Endodermal cell (in vitro differentiated cells): ENCODE measurements around the gene CAMKK2. TPM values are rescaled to one million over a fixed set of nuclear protein-coding genes. Genes with fewer than 3 reads are reported as not detected.

Source experiments
- DNase-seq: peaks from one replicate; pipeline ENCODE4 v3.0.0-alpha.2; 2017
- H3K27ac ChIP-seq: 2 replicates; pipeline ENCODE4 v1.5.1; 2013; ENCODE audit warnings: mild to moderate bottlenecking, low read depth, low read length, moderate library complexity
- H3K27me3 ChIP-seq: 2 replicates; pipeline ENCODE4 v1.6.1; 2013; ENCODE audit warnings: mild to moderate bottlenecking, low read length, moderate library complexity; ENCODE audit not compliant: insufficient read depth, control insufficient read depth, poor library complexity, severe bottlenecking
- H3K36me3 ChIP-seq: 2 replicates; pipeline ENCODE4 v1.7.0; 2013; ENCODE audit warnings: mild to moderate bottlenecking, low read length, moderate library complexity; ENCODE audit not compliant: control insufficient read depth, insufficient read depth
- H3K4me1 ChIP-seq: one replicate; pipeline ENCODE4 v1.7.0; 2013; ENCODE audit warnings: low read length; ENCODE audit not compliant: control insufficient read depth, insufficient read depth
- H3K4me3 ChIP-seq: 2 replicates; pipeline ENCODE4 v1.5.1; 2013; ENCODE audit warnings: mild to moderate bottlenecking, low read length, moderate library complexity
- H3K9ac ChIP-seq: 2 replicates; pipeline ENCODE4 v1.6.1; 2013; ENCODE audit warnings: mild to moderate bottlenecking, low read length, moderate library complexity; ENCODE audit not compliant: poor library complexity, severe bottlenecking; ENCODE audit errors: extremely low read depth
- H3K9me3 ChIP-seq: 2 replicates; pipeline ENCODE4 v1.6.1; 2013; ENCODE audit warnings: mild to moderate bottlenecking, low read length, moderate library complexity; ENCODE audit not compliant: control insufficient read depth
- H3K27ac Mint-ChIP-seq: 2 replicates; pipeline ENCODE4 v1.8.0; 2020; ENCODE audit warnings: mixed read lengths
- H3K27me3 Mint-ChIP-seq: 2 replicates; pipeline ENCODE4 v1.8.0; 2021; ENCODE audit warnings: mild to moderate bottlenecking, mixed read lengths; ENCODE audit not compliant: insufficient read depth
- H3K36me3 Mint-ChIP-seq: 2 replicates; pipeline ENCODE4 v1.8.0; 2020; ENCODE audit warnings: low read depth, mixed read lengths
- H3K4me1 Mint-ChIP-seq: 2 replicates; pipeline ENCODE4 v1.8.0; 2020; ENCODE audit warnings: mixed read lengths
- H3K4me3 Mint-ChIP-seq: 2 replicates; pipeline ENCODE4 v1.8.0; 2020; ENCODE audit warnings: mild to moderate bottlenecking, moderate library complexity, mixed read lengths
- H3K9me3 Mint-ChIP-seq: 2 replicates; pipeline ENCODE4 v1.8.0; 2020; ENCODE audit warnings: mild to moderate bottlenecking, mixed read lengths
- WGBS, 2 experiments: methylation state at CpG; one replicate each; pipeline versions ENCODE4 v1.1.5 to v1.1.7; 2013; ENCODE audit warnings: missing lambda C conversion rate in 2 of 2, mixed read lengths in 1 of 2; ENCODE audit not compliant: insufficient coverage in 1 of 2, insufficient read length in 1 of 2; 5-methylcytosine and 5-hydroxymethylcytosine counted together
- total RNA-seq, 2 donors: library from RNA; stranded (reverse); fragmentation: NEBNext Ultra II Directional in 1 of 2; extraction: Animal tissue kit (Norgen Biotek cat#: 25700) in 1 of 2; gene quantifications; 2 replicates in 1 of 2; 3 replicates in 1 of 2; pipeline ENCODE4 v1.2.1, GENCODE V29; 2021
- TF ChIP-seq, protein P1 (sequence below): fragments of 200-600 bp; sonication (generic); conservative IDR thresholded peaks from 2 replicates; pipeline ENCODE4 v1.5.0; 2021; ENCODE audit warnings: antibody characterized with exemption, mild to moderate bottlenecking

Gene CAMKK2
- total RNA-seq, 2 donors from 2014 or later = 95.8 to 113 TPM

DNA sequence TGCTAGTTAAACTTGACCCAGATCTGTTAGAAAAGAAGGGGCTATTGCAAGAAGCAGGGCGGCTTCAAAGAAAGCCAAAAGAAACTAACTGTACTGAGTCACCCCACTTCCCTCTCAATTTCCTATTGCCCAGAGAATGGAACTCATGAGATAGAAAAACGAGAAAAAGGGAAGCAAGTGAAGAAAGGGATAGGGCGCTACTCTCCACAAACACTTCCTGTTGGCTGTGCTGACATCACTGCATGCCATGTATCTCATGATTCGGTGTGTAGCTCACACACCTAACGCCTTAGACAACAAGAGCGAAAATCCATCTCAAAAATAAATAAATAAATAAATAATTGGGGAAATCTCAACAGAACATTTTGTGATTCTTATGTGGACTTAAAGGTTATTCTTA is 99.6 kb downstream of the CAMKK2 start:
- no peak overlapping the region for H3K9ac ChIP-seq
- H3K4me3 ChIP-seq = no peak overlapping the region
- no peak for DNase-seq
- no peak overlapping the region for H3K27ac Mint-ChIP-seq
- H3K9me3 ChIP-seq = no peaks in the 10 kb centered on the region
- no peaks in the 10 kb centered on the region for H3K36me3 ChIP-seq
- H3K27me3 Mint-ChIP-seq = no peaks in the 10 kb centered on the region
- H3K4me1 Mint-ChIP-seq = no peaks in the 10 kb centered on the region
- no peak overlapping the region for H3K4me3 Mint-ChIP-seq
- no peaks in the 10 kb centered on the region for H3K27me3 ChIP-seq
- no peaks in the 10 kb centered on the region for H3K9me3 Mint-ChIP-seq
- TF ChIP-seq, protein P1, sequence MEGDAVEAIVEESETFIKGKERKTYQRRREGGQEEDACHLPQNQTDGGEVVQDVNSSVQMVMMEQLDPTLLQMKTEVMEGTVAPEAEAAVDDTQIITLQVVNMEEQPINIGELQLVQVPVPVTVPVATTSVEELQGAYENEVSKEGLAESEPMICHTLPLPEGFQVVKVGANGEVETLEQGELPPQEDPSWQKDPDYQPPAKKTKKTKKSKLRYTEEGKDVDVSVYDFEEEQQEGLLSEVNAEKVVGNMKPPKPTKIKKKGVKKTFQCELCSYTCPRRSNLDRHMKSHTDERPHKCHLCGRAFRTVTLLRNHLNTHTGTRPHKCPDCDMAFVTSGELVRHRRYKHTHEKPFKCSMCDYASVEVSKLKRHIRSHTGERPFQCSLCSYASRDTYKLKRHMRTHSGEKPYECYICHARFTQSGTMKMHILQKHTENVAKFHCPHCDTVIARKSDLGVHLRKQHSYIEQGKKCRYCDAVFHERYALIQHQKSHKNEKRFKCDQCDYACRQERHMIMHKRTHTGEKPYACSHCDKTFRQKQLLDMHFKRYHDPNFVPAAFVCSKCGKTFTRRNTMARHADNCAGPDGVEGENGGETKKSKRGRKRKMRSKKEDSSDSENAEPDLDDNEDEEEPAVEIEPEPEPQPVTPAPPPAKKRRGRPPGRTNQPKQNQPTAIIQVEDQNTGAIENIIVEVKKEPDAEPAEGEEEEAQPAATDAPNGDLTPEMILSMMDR = no peak
- WGBS, 2 experiments = 50 to 79% methylated on average over 1 to 4 of the region's 6 CpGs
- no peak overlapping the region for H3K27ac ChIP-seq
- H3K4me1 ChIP-seq = no peaks in the 10 kb centered on the region
- no peaks in the 10 kb centered on the region for H3K36me3 Mint-ChIP-seq

DNA sequence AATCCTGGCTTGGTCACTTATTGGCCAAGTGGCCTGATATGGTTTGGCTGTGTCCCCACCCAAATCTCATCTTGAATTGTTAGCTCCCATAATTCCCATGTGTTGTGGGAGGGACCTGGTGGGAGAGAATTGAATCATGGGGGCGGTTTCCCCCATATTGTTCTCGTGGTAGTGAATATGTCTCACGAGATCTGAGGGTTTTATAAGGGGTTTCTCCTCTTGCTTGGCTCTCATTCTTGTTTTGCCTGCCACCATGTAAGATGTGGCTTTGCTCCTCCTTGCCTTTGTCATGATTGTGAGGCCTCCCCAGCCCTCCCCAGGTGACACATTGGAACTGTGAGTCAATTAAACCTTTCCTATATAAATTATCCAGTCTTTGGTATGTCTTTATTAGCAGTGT is 105.4 kb downstream of the CAMKK2 start:
- H3K27me3 ChIP-seq = no peaks in the 10 kb centered on the region
- no peak overlapping the region for H3K9ac ChIP-seq
- Mint-ChIP-seq H3K4me3 (no peak overlapping the region), H3K27me3 (peaks cover 2% of the 10 kb centered on the region), H3K4me1 (no peaks in the 10 kb centered on the region), H3K9me3 (no peaks in the 10 kb centered on the region), H3K36me3 (no peaks in the 10 kb centered on the region), H3K27ac (no peak overlapping the region)
- H3K4me1 ChIP-seq = no peaks in the 10 kb centered on the region
- TF ChIP-seq, protein P1 = no peak
- no peak overlapping the region for H3K27ac ChIP-seq
- no peak for DNase-seq
- H3K9me3 ChIP-seq = no peaks in the 10 kb centered on the region
- no peak overlapping the region for H3K4me3 ChIP-seq
- no peaks in the 10 kb centered on the region for H3K36me3 ChIP-seq
- 88 to 94% methylated on average over 2 to 3 of the region's 3 CpGs for WGBS, 2 experiments

DNA sequence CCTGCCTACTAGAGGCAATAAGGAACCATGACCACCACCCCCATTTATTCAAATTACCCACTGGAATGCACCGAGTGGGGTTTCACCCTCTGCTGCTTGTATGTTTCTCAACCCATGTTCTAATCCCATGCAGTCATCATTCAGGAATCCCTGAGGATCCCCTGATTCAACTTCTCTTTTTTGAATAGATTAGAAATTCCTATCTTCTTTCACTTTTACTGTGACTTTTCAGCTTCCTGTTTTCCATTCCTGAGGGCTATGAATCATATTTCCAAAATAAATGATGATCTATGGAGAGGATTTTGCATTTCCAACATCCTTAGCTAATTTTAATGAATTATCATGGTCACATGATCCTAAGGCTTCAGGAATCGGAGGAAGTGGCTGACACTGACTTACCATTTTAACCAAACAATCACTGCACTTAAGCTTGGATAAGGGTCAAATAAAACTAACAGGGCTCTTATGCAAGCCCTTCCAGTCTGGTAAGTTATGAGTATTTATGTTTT is 105.9 kb downstream of the CAMKK2 start:
- 57 to 76% methylated on average over 1 to 2 of the region's 2 CpGs for WGBS, 2 experiments
- peaks cover 2% of the 10 kb centered on the region for H3K27me3 Mint-ChIP-seq
- H3K36me3 ChIP-seq = no peaks in the 10 kb centered on the region
- no peaks in the 10 kb centered on the region for H3K4me1 ChIP-seq
- H3K9ac ChIP-seq = no peak overlapping the region
- no peaks in the 10 kb centered on the region for H3K9me3 ChIP-seq
- H3K4me1 Mint-ChIP-seq = no peaks in the 10 kb centered on the region
- no peak overlapping the region for H3K27ac Mint-ChIP-seq
- H3K4me3 Mint-ChIP-seq = no peak overlapping the region
- no peaks in the 10 kb centered on the region for H3K27me3 ChIP-seq
- no peaks in the 10 kb centered on the region for H3K36me3 Mint-ChIP-seq
- DNase-seq = peak; percentile 62
- no peaks in the 10 kb centered on the region for H3K9me3 Mint-ChIP-seq
- H3K4me3 ChIP-seq = no peak overlapping the region
- TF ChIP-seq, protein P1 = no peak
- no peak overlapping the region for H3K27ac ChIP-seq
